Activated CD8-positive, alpha-beta T cell treated with anti-CD3 and anti-CD28 coated beads for 36 hours (primary cell): ENCODE results near the gene TMA7. TPM values are rescaled to one million over a fixed set of nuclear protein-coding genes. Genes with fewer than 3 reads are reported as not detected.

Experiments used
- ATAC-seq: fragments of 200-7000 bp; cut with Tn5 transposase; one replicate; pipeline ENCODE4 v1.10.0; 2021; ENCODE audit warnings: mild to moderate bottlenecking, moderate library complexity
- CTCF ChIA-PET: fragments of 350-600 bp; sonication (Branson Sonifier 250); formaldehyde crosslinking; loops from one replicate; lab custom pipeline; 2021; ENCODE audit warnings: antibody characterized with exemption; lab: Charles Lee
- POLR2A ChIA-PET: fragments of 350-600 bp; sonication (Branson Sonifier 250); formaldehyde crosslinking; loops from one replicate; lab custom pipeline; 2021; ENCODE audit warnings: antibody characterized with exemption; lab: Charles Lee
- DNase-seq: peaks from one replicate; pipeline ENCODE4 v3.0.0-alpha.2; 2020
- H3K27ac Mint-ChIP-seq: one replicate; pipeline ENCODE4 v1.8.0; 2021; ENCODE audit warnings: mild to moderate bottlenecking, mixed read lengths
- H3K27me3 Mint-ChIP-seq: one replicate; pipeline ENCODE4 v1.8.0; 2021; ENCODE audit warnings: mixed read lengths
- H3K36me3 Mint-ChIP-seq: one replicate; pipeline ENCODE4 v1.8.0; 2021; ENCODE audit warnings: low read depth, mixed read lengths
- H3K4me1 Mint-ChIP-seq: one replicate; pipeline ENCODE4 v1.8.0; 2021; ENCODE audit warnings: low read depth, mixed read lengths
- H3K4me3 Mint-ChIP-seq: one replicate; pipeline ENCODE4 v1.8.0; 2021; ENCODE audit warnings: mild to moderate bottlenecking, moderate library complexity, mixed read lengths
- H3K9me3 Mint-ChIP-seq: one replicate; pipeline ENCODE4 v1.8.0; 2021; ENCODE audit warnings: mixed read lengths
- CTCF ChIP-seq: fragments of 200-600 bp; IDR thresholded peaks from one replicate; pipeline ENCODE4 v1.8.0; 2022; ENCODE audit warnings: antibody characterized with exemption, mild to moderate bottlenecking
- intact Hi-C: fragments of 100-400 bp; cut with micrococcal nuclease; formaldehyde crosslinking; loops from one replicate; pipeline ENCODE4 v1.10.0; 2022
- total RNA-seq, 2 experiments: library from RNA; stranded (reverse); gene quantifications; one replicate each; pipeline ENCODE4 v1.2.3, GENCODE V29; 2021

Gene TMA7
- total RNA-seq, 2 experiments from 2014 or later = 312 to 334 TPM

GRCh38 chr3:48429960-48430707 lies 9.9 kb upstream of the TMA7 start, which contains the start of gene PLXNB1:
PLXNB1 (minus strand) TSS chr3:48430086; CDS start chr3:48424611, 5,475 bp downstream.
- no peak within 1 kb of the TSS for H3K27ac Mint-ChIP-seq
- H3K27me3 Mint-ChIP-seq = peaks cover 6% of the 10 kb centered on the region
- no peak for TF ChIP-seq CTCF
- DNase-seq (peak; percentile 32), ATAC-seq (peak; percentile 8)
- no peaks in the 10 kb centered on the region for H3K9me3 Mint-ChIP-seq
- ChIA-PET CTCF (no interaction called here), POLR2A (interaction anchor here (0.6 to 2.4 kb wide), 4 partner anchors 9 to 41 kb away, joined by 3 to 8 read pairs (median 4); partner anchors contain the start of genes CCDC51 and TMA7)
- H3K4me3 Mint-ChIP-seq = peak within 1 kb of the TSS; percentile 72
- intact Hi-C loops = no loop called here
- H3K4me1 Mint-ChIP-seq = peaks cover 7% of the 10 kb centered on the region
- H3K36me3 Mint-ChIP-seq = peaks cover 12% of the 10 kb centered on the region

DNA sequence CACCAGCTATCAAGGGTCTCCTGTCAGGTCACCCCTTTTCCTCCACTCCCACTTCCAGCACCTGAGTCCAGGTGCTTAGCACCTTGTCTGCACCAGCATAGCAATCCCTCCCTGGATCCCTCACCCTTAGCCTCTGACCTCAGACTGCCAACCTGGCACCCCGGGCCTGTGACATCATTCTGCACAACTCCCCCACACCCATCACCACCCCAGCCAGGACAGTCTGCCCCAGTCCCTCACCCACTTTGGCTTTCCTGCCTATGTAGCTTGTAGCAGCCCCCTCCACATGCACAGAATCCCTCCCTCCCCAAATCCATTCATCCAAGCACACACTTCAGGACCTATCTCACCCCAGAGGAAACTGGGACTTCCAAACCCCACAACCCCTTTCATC lies 9.4 kb upstream of the TMA7 start:
- TF ChIP-seq CTCF = no peak
- Mint-ChIP-seq H3K27ac (no peak overlapping the region), H3K27me3 (peaks cover 6% of the 10 kb centered on the region), H3K4me3 (peak overlapping the region; percentile 72), H3K4me1 (peaks cover 7% of the 10 kb centered on the region), H3K36me3 (peaks cover 12% of the 10 kb centered on the region), H3K9me3 (no peaks in the 10 kb centered on the region)
- ChIA-PET POLR2A (interaction anchor here (1.3 to 2.4 kb wide), 3 partner anchors 9 to 40 kb away, joined by 4 to 8 read pairs (median 4); partner anchors contain the start of genes CCDC51 and TMA7), CTCF (no interaction called here)
- ATAC-seq = no peak
- DNase-seq = no peak
- intact Hi-C loops = no loop called here

DNA sequence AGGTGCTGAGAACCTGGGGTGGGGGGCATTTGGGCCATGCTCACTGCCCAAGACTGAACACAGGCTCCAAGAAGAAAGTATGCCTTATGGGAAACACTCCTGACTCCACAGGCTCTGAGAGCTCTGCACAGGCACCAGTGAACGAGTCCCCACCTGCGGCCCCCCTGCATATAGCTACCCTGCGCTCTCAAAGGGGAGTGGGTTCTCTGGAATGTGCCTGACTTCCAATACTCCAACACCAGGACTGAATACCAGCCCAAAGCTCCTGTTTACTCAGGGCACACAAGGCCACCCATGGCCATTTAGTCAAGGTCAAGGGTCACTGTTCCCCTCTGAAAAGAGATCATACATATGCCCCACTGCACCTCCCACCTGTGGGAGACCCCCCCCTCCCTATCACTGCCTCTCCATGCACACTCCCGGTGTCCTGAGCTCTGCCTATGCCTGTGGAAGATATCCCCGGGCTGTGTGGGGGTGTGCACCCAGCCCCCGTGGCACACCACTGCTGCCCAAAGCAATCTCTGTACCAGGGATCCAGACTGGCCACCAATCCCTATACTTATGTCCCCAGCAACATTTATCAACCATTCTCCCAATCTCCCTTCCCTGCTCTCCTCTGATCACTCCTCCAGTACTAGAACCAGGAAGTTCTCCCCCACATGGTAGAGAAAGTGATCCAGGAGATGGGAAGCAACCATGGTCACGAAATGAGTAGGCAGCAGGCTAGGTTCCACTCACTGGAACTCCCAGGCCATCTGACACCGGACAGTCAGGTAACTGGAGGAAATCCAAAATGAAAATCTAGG lies 8.6 kb upstream of the TMA7 start:
- Mint-ChIP-seq H3K27me3 (peaks cover 6% of the 10 kb centered on the region), H3K9me3 (no peaks in the 10 kb centered on the region), H3K27ac (no peak overlapping the region), H3K4me3 (peak overlapping the region; percentile 72), H3K36me3 (peaks cover 12% of the 10 kb centered on the region), H3K4me1 (peaks cover 7% of the 10 kb centered on the region)
- no peak for TF ChIP-seq CTCF
- no peak for ATAC-seq
- CTCF ChIA-PET = interaction anchor here (1.0 kb wide), 1 partner anchor 31 kb away, joined by 3 read pairs; no protein-coding TSS in a partner anchor
- POLR2A ChIA-PET = interaction anchor here (1.9 kb wide), 1 partner anchor 13 kb away, joined by 4 read pairs; no protein-coding TSS in a partner anchor
- intact Hi-C loops = no loop called here
- DNase-seq = no peak

DNA sequence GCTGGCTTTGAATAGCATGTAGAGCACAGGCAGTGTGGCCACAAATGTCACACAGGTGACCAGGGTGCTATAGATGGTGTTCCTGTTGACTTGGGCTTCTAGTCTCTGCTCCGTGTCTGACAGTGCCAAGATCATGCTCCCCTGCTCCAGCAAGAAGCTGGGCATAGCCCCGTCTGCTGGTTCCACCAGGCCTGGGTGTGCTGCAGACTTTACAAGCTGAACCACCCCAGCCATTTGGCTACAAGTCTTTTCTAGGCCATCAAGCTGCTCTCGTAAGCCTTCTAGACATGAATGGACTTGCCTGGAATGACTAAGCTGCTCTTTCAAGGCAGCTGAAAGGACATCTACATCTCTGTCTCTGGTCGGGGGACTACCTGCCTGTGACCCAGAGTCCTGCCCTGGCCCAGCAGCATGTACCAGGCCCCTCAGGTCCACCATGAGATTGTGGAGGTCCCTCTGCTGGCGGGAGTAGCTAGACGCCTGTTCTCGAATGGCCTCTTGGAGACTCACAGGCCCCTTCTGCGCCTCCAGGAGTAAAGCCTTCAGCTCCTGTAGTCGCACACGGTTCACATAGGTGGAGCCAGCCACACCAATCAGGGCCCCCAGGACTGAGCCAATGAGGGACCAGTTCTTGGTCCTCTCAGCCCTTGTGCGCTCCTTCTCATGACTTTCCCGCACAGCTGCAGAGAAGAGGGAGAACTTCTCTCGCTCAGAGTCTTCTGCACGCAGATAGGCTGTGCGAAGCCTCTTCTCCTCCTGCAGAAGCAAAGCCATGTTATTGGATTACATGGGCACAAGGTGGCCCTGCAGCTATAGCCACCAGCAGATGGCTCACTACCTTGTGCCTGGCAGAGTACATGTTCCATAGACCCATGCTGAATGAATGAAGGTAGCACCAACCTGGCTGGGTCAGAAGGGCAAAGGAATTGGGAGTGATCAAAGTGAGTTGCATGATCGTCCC lies 7.4 kb upstream of the TMA7 start:
- no peak for DNase-seq
- H3K27me3 Mint-ChIP-seq = peaks cover 6% of the 10 kb centered on the region
- TF ChIP-seq CTCF = no peak
- no peaks in the 10 kb centered on the region for H3K9me3 Mint-ChIP-seq
- no peak overlapping the region for H3K4me3 Mint-ChIP-seq
- ATAC-seq = no peak
- peaks cover 12% of the 10 kb centered on the region for H3K36me3 Mint-ChIP-seq
- no peak overlapping the region for H3K27ac Mint-ChIP-seq
- H3K4me1 Mint-ChIP-seq = peaks cover 7% of the 10 kb centered on the region
- intact Hi-C loops = no loop called here
- ChIA-PET CTCF (interaction anchor here (0.5 to 5.7 kb wide), 8 partner anchors 10 to 160 kb away, joined by 3 to 312 read pairs (median 4); partner anchors contain the start of gene ATRIP), POLR2A (interaction anchor here (0.7 to 1.1 kb wide), 2 partner anchors 31 to 160 kb away, joined by 3 read pairs; no protein-coding TSS in a partner anchor)
